Neural cell (in vitro differentiated cells): Measurements from ENCODE around the gene PTPRU.

Source experiments
- EP300 ChIP-seq: fragments of 450-650 bp; conservative IDR thresholded peaks from 2 replicates; pipeline ENCODE4 v1.6.1; 2014; ENCODE audit warnings: antibody characterized with exemption, mild to moderate bottlenecking, moderate library complexity; ENCODE audit not compliant: poor library complexity, severe bottlenecking
- MXI1 ChIP-seq: fragments of 450-650 bp; conservative IDR thresholded peaks from 2 replicates; pipeline ENCODE4 v1.6.1; 2014; ENCODE audit warnings: antibody characterized with exemption, mild to moderate bottlenecking; ENCODE audit not compliant: poor library complexity, severe bottlenecking
- RAD21 ChIP-seq: fragments of 450-650 bp; conservative IDR thresholded peaks from 2 replicates; pipeline ENCODE4 v1.6.1; 2014; ENCODE audit warnings: antibody characterized with exemption, mild to moderate bottlenecking, moderate library complexity
- REST ChIP-seq: IDR thresholded peaks from 2 replicates; pipeline ENCODE4 v1.6.1; 2012; ENCODE audit warnings: borderline replicate concordance
- TAF1 ChIP-seq: IDR thresholded peaks from 2 replicates; pipeline ENCODE4 v1.6.1; 2012; ENCODE audit warnings: low read depth
- TF ChIP-seq, protein P1 (sequence below): fragments of 450-650 bp; IDR thresholded peaks from 2 replicates; pipeline ENCODE4 v1.5.1; 2014; ENCODE audit warnings: antibody characterized with exemption, mild to moderate bottlenecking, moderate library complexity; ENCODE audit not compliant: poor library complexity, severe bottlenecking

DNA sequence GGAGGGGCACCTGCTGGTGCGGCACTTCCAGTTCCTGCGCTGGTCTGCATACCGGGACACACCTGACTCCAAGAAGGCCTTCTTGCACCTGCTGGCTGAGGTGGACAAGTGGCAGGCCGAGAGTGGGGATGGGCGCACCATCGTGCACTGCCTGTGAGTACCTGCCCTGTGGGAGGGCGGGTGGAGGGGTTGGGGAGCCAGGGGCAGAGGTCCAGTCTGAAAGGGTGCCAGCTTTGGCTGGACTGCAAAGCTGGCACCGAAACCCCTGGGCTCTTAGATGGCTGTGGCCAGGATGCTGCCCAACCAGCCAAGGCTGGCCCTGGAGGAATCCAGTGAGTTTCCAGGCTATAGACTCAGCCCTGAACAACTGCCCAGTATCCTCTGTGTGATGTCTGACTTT is 87.3 kb downstream of the PTPRU start:
- TF ChIP-seq, protein P1, sequence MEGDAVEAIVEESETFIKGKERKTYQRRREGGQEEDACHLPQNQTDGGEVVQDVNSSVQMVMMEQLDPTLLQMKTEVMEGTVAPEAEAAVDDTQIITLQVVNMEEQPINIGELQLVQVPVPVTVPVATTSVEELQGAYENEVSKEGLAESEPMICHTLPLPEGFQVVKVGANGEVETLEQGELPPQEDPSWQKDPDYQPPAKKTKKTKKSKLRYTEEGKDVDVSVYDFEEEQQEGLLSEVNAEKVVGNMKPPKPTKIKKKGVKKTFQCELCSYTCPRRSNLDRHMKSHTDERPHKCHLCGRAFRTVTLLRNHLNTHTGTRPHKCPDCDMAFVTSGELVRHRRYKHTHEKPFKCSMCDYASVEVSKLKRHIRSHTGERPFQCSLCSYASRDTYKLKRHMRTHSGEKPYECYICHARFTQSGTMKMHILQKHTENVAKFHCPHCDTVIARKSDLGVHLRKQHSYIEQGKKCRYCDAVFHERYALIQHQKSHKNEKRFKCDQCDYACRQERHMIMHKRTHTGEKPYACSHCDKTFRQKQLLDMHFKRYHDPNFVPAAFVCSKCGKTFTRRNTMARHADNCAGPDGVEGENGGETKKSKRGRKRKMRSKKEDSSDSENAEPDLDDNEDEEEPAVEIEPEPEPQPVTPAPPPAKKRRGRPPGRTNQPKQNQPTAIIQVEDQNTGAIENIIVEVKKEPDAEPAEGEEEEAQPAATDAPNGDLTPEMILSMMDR = no peak
- TF ChIP-seq MXI1 = no peak
- no peak for TF ChIP-seq REST
- no peak for TF ChIP-seq RAD21
- no peak for TF ChIP-seq TAF1
- TF ChIP-seq EP300 = no peak
